Pancreas (tissue), 10 donors: ENCODE measurements around the gene PTGER1. TPM values are rescaled to one million over a fixed set of nuclear protein-coding genes. Genes with fewer than 3 reads are reported as not detected.
"Not testable (repeated sequence)": the region's sequence is repeated elsewhere in the genome, so short reads cannot be mapped to it uniquely, and the experiment has no call there.

Experiments used
- ATAC-seq, 4 donors: fragments of 200-7000 bp; cut with Tn5 transposase; one replicate each; pipeline versions ENCODE4 v1.8.0 to v1.9.1; 2020; ENCODE audit warnings: mild to moderate bottlenecking in 4 of 4, moderate library complexity in 4 of 4
- DNase-seq, 6 donors: peaks; one replicate each; pipeline ENCODE4 v3.0.0-alpha.2; 2020
- FAIRE-seq: peaks from 2 replicates; lab custom pipeline; 2012; peaks lifted over from hg19 to GRCh38; lab: Jason Lieb, UNC
- H3K27ac ChIP-seq, 4 donors: fragments of 200-600 bp; sonication (generic); 1 replicate in 3 of 4; 2 replicates in 1 of 4; pipeline versions ENCODE4 v1.5.0 to v1.8.0; 2020
- H3K27me3 ChIP-seq, 4 donors: fragments of 200-600 bp; one replicate each; pipeline ENCODE4 v1.8.0; 2021
- H3K36me3 ChIP-seq, 3 donors: fragments of 200-600 bp; sonication (generic) in 1 of 3; one replicate each; pipeline versions ENCODE4 v1.5.0 to v1.8.0; 2020 to 2021
- H3K4me1 ChIP-seq, 3 donors: fragments of 200-600 bp; one replicate each; pipeline ENCODE4 v1.8.0; 2021
- H3K4me3 ChIP-seq, 4 donors: fragments of 200-600 bp; sonication (generic) in 2 of 4; one replicate each; pipeline versions ENCODE4 v1.5.0 to v1.8.0; 2020 to 2021
- H3K9me3 ChIP-seq, 4 donors: fragments of 200-600 bp; one replicate each; pipeline ENCODE4 v1.8.0; 2021
- WGBS, 2 donors: extraction: QIAGEN DNeasy Blood & Tissue Kit; methylation state at CpG; one replicate each; pipeline ENCODE4 v1.1.7; 2013; 5-methylcytosine and 5-hydroxymethylcytosine counted together
- intact Hi-C, 3 donors: fragments of 100-400 bp; cut with DNase I; formaldehyde crosslinking; loops; one replicate each; pipeline versions ENCODE4 v1.11.1 to v1.14.2; 2022
- polyA plus RNA-seq, 2 donors: library from polyadenylated mRNA; stranded (reverse); fragments of 200-250 nt; gene quantifications; one replicate each; pipeline ENCODE4 v1.2.3, GENCODE V29; 2013
- total RNA-seq, 6 donors: library from RNA; stranded (reverse); fragmentation: NEBNext Ultra II Directional in 4 of 6; extraction: Animal tissue kit (Norgen Biotek cat#: 25700) in 4 of 6; gene quantifications; one replicate each; pipeline versions ENCODE4 v1.2.1 to v1.2.4, GENCODE V29; 2021 to 2023
- TF ChIP-seq, protein P1 (sequence below), 4 donors: fragments of 200-600 bp; sonication (generic) in 3 of 4; IDR thresholded peaks; one replicate each; pipeline versions ENCODE4 v1.5.0 to v1.8.0; 2021; ENCODE audit warnings: antibody characterized with exemption in 4 of 4
- donor health status: healthy with polysubstance abuse.
- donor health status: DM: no; HTN: no; CAD: no; lungs with moderate emphysema.
- donor health status: DM: no; HTN: no; CAD: no.
- donor health status: control.
- donor health status: control.
- donor health status: Bipolar disorder and iron deficiency.
- donor health status: DM: yes; HTN: yes; CAD: no.
- donor health status: DM: no; HTN: no; CAD: no.
- donor health status: DM: no; HTN: no; CAD: no.
- donor health status: DM: yes; HTN: yes; CAD: no.

The PTGER1 gene
- total and polyA plus RNA-seq, 8 donors, result 0.12 to 0.61 (median 0.28) TPM; not detected in 1

GRCh38 chr19:14510311-14511228 is 35.4 kb upstream of the PTGER1 start:
- FAIRE-seq, result no peak
- Histone ChIP-seq H3K36me3 (peaks cover 0 to 11% (median 2%) of the 10 kb centered on the region in 3 donors), H3K27me3 (no peaks in the 10 kb centered on the region), H3K27ac (no peak overlapping the region), H3K4me3 (no peak overlapping the region), H3K9me3 (no peaks in the 10 kb centered on the region), H3K4me1 (peaks cover 3 to 16% (median 13%) of the 10 kb centered on the region in 3 donors)
- TF ChIP-seq, protein P1, sequence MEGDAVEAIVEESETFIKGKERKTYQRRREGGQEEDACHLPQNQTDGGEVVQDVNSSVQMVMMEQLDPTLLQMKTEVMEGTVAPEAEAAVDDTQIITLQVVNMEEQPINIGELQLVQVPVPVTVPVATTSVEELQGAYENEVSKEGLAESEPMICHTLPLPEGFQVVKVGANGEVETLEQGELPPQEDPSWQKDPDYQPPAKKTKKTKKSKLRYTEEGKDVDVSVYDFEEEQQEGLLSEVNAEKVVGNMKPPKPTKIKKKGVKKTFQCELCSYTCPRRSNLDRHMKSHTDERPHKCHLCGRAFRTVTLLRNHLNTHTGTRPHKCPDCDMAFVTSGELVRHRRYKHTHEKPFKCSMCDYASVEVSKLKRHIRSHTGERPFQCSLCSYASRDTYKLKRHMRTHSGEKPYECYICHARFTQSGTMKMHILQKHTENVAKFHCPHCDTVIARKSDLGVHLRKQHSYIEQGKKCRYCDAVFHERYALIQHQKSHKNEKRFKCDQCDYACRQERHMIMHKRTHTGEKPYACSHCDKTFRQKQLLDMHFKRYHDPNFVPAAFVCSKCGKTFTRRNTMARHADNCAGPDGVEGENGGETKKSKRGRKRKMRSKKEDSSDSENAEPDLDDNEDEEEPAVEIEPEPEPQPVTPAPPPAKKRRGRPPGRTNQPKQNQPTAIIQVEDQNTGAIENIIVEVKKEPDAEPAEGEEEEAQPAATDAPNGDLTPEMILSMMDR (IDR thresholded peaks at IDR 0.05), result no peak
- intact Hi-C loops, result no loop called here
- 70 to 75% methylated on average over 22 of the region's 22 CpGs for WGBS, 2 donors
- no peak for DNase-seq
- peak in 2 of 4 donors; percentile 10 to 23 for ATAC-seq

DNA sequence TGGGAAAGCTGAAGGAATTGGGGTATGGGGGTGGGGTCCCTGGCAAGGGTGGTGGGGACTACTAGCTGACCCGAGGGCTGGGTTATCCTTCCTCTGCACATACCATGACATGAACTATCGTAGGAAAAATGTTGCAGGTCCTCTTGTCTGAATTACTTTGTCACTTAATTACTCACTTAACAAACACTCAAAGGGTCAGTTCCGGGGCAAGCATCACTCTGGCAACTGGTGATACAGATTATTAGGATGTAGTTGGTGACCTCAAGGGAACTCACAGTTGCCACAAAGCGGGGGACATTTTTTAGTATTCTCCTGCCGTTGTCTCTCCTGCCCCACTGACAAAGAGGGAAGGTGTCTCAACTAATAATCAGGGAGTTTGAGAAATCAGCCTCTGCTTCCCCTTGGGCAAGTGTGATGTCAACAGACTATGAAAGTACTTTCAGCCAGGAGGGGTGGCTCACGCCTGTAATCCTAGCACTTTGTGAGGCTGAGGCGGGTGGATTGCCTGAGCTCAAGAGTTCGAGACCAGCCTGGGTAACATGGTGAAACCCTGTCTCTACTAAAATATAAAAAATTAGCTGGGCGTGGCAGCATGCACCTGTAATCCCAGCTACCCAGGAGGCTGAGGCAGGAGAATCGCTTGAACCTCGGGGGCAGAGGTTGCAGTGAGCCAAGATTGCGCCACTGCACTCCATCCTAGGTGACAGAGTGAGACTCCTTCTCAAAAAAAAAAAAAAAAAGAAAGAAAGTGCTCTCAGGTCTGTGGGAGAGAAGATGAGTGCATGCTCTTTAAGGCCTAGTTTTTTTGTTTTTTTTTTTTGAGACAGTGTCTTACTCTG is 32.8 kb upstream of the PTGER1 start:
- Histone ChIP-seq H3K4me3 (no peak overlapping the region), H3K36me3 (no peaks in the 10 kb centered on the region), H3K4me1 (no peaks in the 10 kb centered on the region), H3K27me3 (no peaks in the 10 kb centered on the region), H3K27ac (no peak overlapping the region), H3K9me3 (no peaks in the 10 kb centered on the region)
- FAIRE-seq (no peak), DNase-seq (no peak), ATAC-seq (no peak)
- intact Hi-C loops, result no loop called here
- 59 to 66% methylated on average over 12 of the region's 12 CpGs for WGBS, 2 donors
- TF ChIP-seq, protein P1 (IDR thresholded peaks at IDR 0.05), result no peak

GRCh38 chr19:14505488-14506239 is 30.5 kb upstream of the PTGER1 start:
- 43 to 44% methylated on average over 19 of the region's 19 CpGs for WGBS, 2 donors
- Histone ChIP-seq H3K27ac (peak overlapping the region in 2 of 4 donors; percentile 13 to 55), H3K9me3 (no peaks in the 10 kb centered on the region), H3K36me3 (no peaks in the 10 kb centered on the region), H3K4me1 (no peaks in the 10 kb centered on the region), H3K27me3 (no peaks in the 10 kb centered on the region), H3K4me3 (no peak overlapping the region)
- TF ChIP-seq, protein P1 (IDR thresholded peaks at IDR 0.05), result peak; percentile 51 to 62 (median 58)
- DNase-seq (peak in 4 of 6 donors; percentile 58 to 86 (median 72)), FAIRE-seq (no peak), ATAC-seq (peak; percentile 66 to 84 (median 74))
- intact Hi-C loops, result no loop called here

DNA sequence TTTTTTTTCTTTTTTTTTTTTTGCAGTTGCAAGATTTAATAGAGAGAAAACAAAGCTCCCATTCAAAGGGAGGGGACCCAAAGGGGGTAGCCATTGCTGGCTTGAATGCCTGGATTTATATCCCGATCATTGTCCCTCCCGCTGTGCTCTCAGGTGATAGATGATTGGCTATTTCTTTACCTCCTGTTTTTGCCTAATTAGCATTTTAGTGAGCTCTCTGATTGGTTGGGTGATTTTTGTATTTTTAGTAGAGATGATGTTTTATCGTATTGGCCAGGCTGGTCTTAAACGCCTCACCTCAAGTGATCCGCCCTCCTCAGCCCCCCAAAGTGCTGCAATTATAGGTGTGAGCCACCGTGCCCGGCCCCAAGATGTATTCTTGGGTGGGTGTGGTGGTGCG is 29.4 kb upstream of the PTGER1 start:
- H3K4me3 ChIP-seq, H3K36me3 ChIP-seq, FAIRE-seq, intact Hi-C loops, ATAC-seq, H3K27ac ChIP-seq, DNase-seq, H3K9me3 ChIP-seq, H3K27me3 ChIP-seq, H3K4me1 ChIP-seq: not testable (repeated sequence)
- WGBS, 2 donors, result 74 to 82% methylated on average over 8 of the region's 8 CpGs

DNA sequence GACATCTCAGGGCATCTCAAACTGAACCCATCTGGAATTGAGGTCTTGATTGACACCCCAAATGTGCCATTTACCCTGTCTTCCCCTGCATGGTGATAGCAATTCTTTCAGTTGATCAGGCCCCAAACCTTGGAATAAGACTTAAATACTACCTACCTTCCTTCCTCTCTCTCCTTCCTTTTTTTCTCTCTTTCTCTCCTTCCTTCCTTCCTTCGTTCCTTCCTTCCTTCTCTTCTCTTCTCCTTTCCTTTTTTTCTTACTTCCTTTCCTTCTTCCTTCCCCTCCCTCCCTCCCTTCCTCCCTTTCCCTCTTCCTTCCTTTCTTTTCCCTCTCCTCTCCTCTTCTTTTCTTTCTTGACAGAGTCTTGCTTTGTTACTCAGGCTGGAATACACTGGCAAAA is 28.1 kb upstream of the PTGER1 start:
- FAIRE-seq (no peak), ATAC-seq (no peak), DNase-seq (no peak)
- H3K9me3 ChIP-seq, result no peaks in the 10 kb centered on the region
- no peak overlapping the region for H3K27ac ChIP-seq
- WGBS, 2 donors, result 47 to 53% methylated on average over 1 of the region's 1 CpG
- TF ChIP-seq, protein P1 (IDR thresholded peaks at IDR 0.05), result no peak
- no peaks in the 10 kb centered on the region for H3K27me3 ChIP-seq
- no peak overlapping the region for H3K4me3 ChIP-seq
- H3K4me1 ChIP-seq, result no peaks in the 10 kb centered on the region
- H3K36me3 ChIP-seq, result no peaks in the 10 kb centered on the region
- intact Hi-C loops, result no loop called here
